HCT116 (cell line): ENCODE measurements around the gene CFAP57. TPM values are rescaled to one million over a fixed set of nuclear protein-coding genes. Genes with fewer than 3 reads are reported as not detected.
A peak's percentile ranks its signal among the peaks of the same experiment; 100 is the strongest.

ENCODE experiments used
- ATAC-seq: fragments of 200-7000 bp; cut with Tn5 transposase; 2 replicates; pipeline ENCODE4 v1.9.1; 2020; ENCODE audit warnings: mild to moderate bottlenecking, moderate library complexity
- BruUV-seq: library from RNA; stranded (reverse); fragments of 400-500 nt; replicated peaks from 2 replicates; lab custom pipeline; 2021; lab: Mats Ljungman, UMichigan
- CTCF ChIA-PET: fragments of 300-600 bp; sonication (Branson Sonifier 250); formaldehyde crosslinking; loops from one replicate; lab custom pipeline; 2021; ENCODE audit warnings: antibody characterized with exemption; lab: Charles Lee
- POLR2A ChIA-PET: fragments of 300-600, 350-600 bp; sonication (Branson Sonifier 250); formaldehyde crosslinking; loops from one replicate; lab custom pipeline; 2021; ENCODE audit warnings: antibody characterized with exemption; lab: Charles Lee
- RAD21 ChIA-PET, 2 experiments: fragments of 300-600 bp; sonication (Branson Sonifier 250); formaldehyde crosslinking; loops; one replicate each; lab custom pipeline; 2023; ENCODE audit warnings: low total read pairs in 2 of 2; ENCODE audit not compliant: uncharacterized antibody in 2 of 2, unreplicated experiment in 2 of 2, low non-redundant PET in 1 of 2; lab: Charles Lee
- DNase-seq: peaks from one replicate; pipeline ENCODE4 v3.0.0-alpha.2; 2010; ENCODE audit warnings: low read depth, low spot score
- H2AFZ ChIP-seq: fragments of 200-600 bp; shearing (Covaris generic), sonication (generic); 2 replicates; pipeline ENCODE4 v1.6.1; 2017; ENCODE audit warnings: low read depth, mixed run types, mixed read lengths, antibody characterized with exemption, low read length; ENCODE audit not compliant: poor library complexity, severe bottlenecking
- H3K27ac ChIP-seq: 2 replicates; pipeline ENCODE4 v1.5.1; 2012; ENCODE audit warnings: low read depth, low read length
- H3K27me3 ChIP-seq: fragments of 200-600 bp; sonication (generic); 2 replicates; pipeline ENCODE4 v1.6.1; 2016; ENCODE audit warnings: mixed run types, low read length, mixed read lengths; ENCODE audit not compliant: insufficient read depth
- H3K36me3 ChIP-seq, 2 experiments: fragments of 200-500 bp in 1 of 2; fragments of 200-600 bp in 1 of 2; sonication (Bioruptor generic) in 1 of 2; sonication (generic) in 1 of 2; 2 replicates each; pipeline versions ENCODE4 v1.5.1 to v1.6.1; 2014 to 2016; ENCODE audit warnings: low read length in 2 of 2, inconsistent platforms in 1 of 2, mixed read lengths in 1 of 2, mixed run types in 1 of 2; ENCODE audit not compliant: insufficient read depth in 2 of 2, control insufficient read depth in 1 of 2
- H3K4me1 ChIP-seq, 2 experiments: fragments of 200-600 bp in 1 of 2; sonication (generic) in 1 of 2; 2 replicates each; pipeline versions ENCODE4 v1.5.1 to v1.6.1; 2012 to 2017; ENCODE audit warnings: low read length in 2 of 2, inconsistent platforms in 1 of 2, mild to moderate bottlenecking in 1 of 2, mixed read lengths in 1 of 2, mixed run types in 1 of 2, moderate library complexity in 1 of 2; ENCODE audit not compliant: insufficient read depth in 2 of 2, control insufficient read depth in 1 of 2
- H3K4me2 ChIP-seq: fragments of 200-600 bp; sonication (generic); 2 replicates; pipeline ENCODE4 v1.6.1; 2017; ENCODE audit warnings: mixed run types, low read length, mixed read lengths
- H3K4me3 ChIP-seq, 2 experiments: fragments of 200-600 bp in 1 of 2; sonication (generic) in 1 of 2; replicated peaks in 1 of 2; 2 replicates each; pipeline ENCODE4 v1.5.1; 2011 to 2016; ENCODE audit warnings: low read length in 2 of 2, control low read depth in 1 of 2, low read depth in 1 of 2, mild to moderate bottlenecking in 1 of 2, mixed read lengths in 1 of 2, mixed run types in 1 of 2
- H3K79me2 ChIP-seq: fragments of 200-600 bp; sonication (generic); 2 replicates; pipeline ENCODE4 v1.6.1; 2017; ENCODE audit warnings: mild to moderate bottlenecking, mixed run types, low read length, moderate library complexity, mixed read lengths; ENCODE audit not compliant: insufficient read depth
- H3K9ac ChIP-seq: fragments of 200-600 bp; sonication (generic); 2 replicates; pipeline ENCODE4 v1.6.1; 2016; ENCODE audit warnings: low read length, mixed read lengths
- H3K9me2 ChIP-seq: fragments of 200-600 bp; sonication (generic), shearing (Covaris generic); 2 replicates; pipeline ENCODE4 v1.6.1; 2017; ENCODE audit warnings: mixed run types, mild to moderate bottlenecking, moderate library complexity; ENCODE audit not compliant: insufficient read depth
- H3K9me3 ChIP-seq, 2 experiments: fragments of 200-500 bp in 1 of 2; fragments of 200-600 bp in 1 of 2; sonication (Bioruptor generic) in 1 of 2; sonication (generic) in 1 of 2; 2 replicates each; pipeline ENCODE4 v1.6.1; 2014 to 2017; ENCODE audit warnings: low read length in 2 of 2, mixed read lengths in 2 of 2, inconsistent platforms in 1 of 2, low read depth in 1 of 2, mild to moderate bottlenecking in 1 of 2, mixed run types in 1 of 2, moderate library complexity in 1 of 2; ENCODE audit not compliant: control insufficient read depth in 1 of 2, insufficient read depth in 1 of 2
- H4K20me1 ChIP-seq: fragments of 200-600 bp; sonication (generic), shearing (Covaris generic); 2 replicates; pipeline ENCODE4 v1.6.1; 2017; ENCODE audit warnings: mixed run types, mild to moderate bottlenecking, moderate library complexity; ENCODE audit not compliant: insufficient read depth
- CBX3 ChIP-seq: IDR thresholded peaks from 2 replicates; pipeline ENCODE4 v1.6.1; 2012; ENCODE audit warnings: low read depth
- FOSL1 ChIP-seq: IDR thresholded peaks from 2 replicates; pipeline ENCODE4 v1.6.1; 2012; ENCODE audit warnings: low read depth
- JUND ChIP-seq: IDR thresholded peaks from 2 replicates; pipeline ENCODE4 v1.6.1; 2012
- SP1 ChIP-seq: IDR thresholded peaks from 2 replicates; pipeline ENCODE4 v1.6.1; 2012; ENCODE audit warnings: low read depth
- TCF7L2 ChIP-seq: IDR thresholded peaks from 2 replicates; pipeline ENCODE4 v1.7.0; 2011; ENCODE audit warnings: borderline replicate concordance, inconsistent platforms; ENCODE audit not compliant: insufficient read depth, insufficient read length; ENCODE audit errors: extremely low read depth
- ZBTB33 ChIP-seq: IDR thresholded peaks from 2 replicates; pipeline ENCODE4 v1.6.1; 2011; ENCODE audit warnings: mild to moderate bottlenecking, low read length, moderate library complexity; ENCODE audit not compliant: insufficient replicate concordance; ENCODE audit errors: extremely low read depth
- ZFX ChIP-seq: fragments of 450-650 bp; IDR thresholded peaks from 2 replicates; pipeline ENCODE4 v1.6.1; 2017
- intact Hi-C: fragments of 100-400 bp; cut with micrococcal nuclease; formaldehyde crosslinking; loops from 2 replicates; pipeline ENCODE4 v1.10.0; 2022
- total RNA-seq: library from RNA; stranded (reverse); gene quantifications from one replicate; pipeline ENCODE4 v1.2.1, GENCODE V29; 2021; ENCODE audit not compliant: unreplicated experiment
- TF ChIP-seq, protein P1 (sequence below): IDR thresholded peaks from 2 replicates; pipeline ENCODE4 v1.6.1; 2012
- TF ChIP-seq, protein P2 (sequence below), 3 experiments: fragments of 200-600 bp in 1 of 3; sonication (generic) in 1 of 3; IDR thresholded peaks in 2 of 3; conservative IDR thresholded peaks in 1 of 3; 2 replicates each; pipeline ENCODE4 v1.5.1; 2012 to 2017; ENCODE audit warnings: low read depth in 2 of 3, low read length in 2 of 3, antibody characterized with exemption in 1 of 3, borderline replicate concordance in 1 of 3, control low read depth in 1 of 3, mild to moderate bottlenecking in 1 of 3, mixed read lengths in 1 of 3, mixed run types in 1 of 3, moderate library complexity in 1 of 3; ENCODE audit not compliant: insufficient read depth in 1 of 3

Gene CFAP57
- total RNA-seq, 1 experiment from 2014 or later: 0.49 TPM

GRCh38 chr1:43284065-43284464, 111.9 kb downstream of the CFAP57 start:
- no peaks in the 10 kb centered on the region for H3K79me2 ChIP-seq
- ATAC-seq (no peak), DNase-seq (no peak)
- ChIA-PET POLR2A (interaction anchor here (1.1 kb wide), 1 partner anchor 74 kb away, joined by 5 read pairs; the partner anchor contains the start of gene CDC20), RAD21 (no interaction called here), CTCF (no interaction called here)
- H3K4me2 ChIP-seq: peak overlapping the region; percentile 4; the same call in 1 of the 2 replicates
- no peaks in the 10 kb centered on the region for H3K9me2 ChIP-seq
- H4K20me1 ChIP-seq: no peaks in the 10 kb centered on the region
- intact Hi-C loops: no loop called here
- no TSS peak for BruUV-seq
- H3K27me3 ChIP-seq: 0 out of 2 replicates have a peak, but pooled peaks cover 3% of the 10 kb centered on the region
- peaks cover 14 to 27% of the 10 kb centered on the region in 2 experiments; a peak in 3 of 4 replicates for H3K4me1 ChIP-seq
- H3K36me3 ChIP-seq: 0 out of 4 replicates have a peak, but pooled peaks cover 0 to 2% of the 10 kb centered on the region in 2 experiments
- H3K9ac ChIP-seq: no peak overlapping the region
- TF ChIP-seq, protein P1, sequence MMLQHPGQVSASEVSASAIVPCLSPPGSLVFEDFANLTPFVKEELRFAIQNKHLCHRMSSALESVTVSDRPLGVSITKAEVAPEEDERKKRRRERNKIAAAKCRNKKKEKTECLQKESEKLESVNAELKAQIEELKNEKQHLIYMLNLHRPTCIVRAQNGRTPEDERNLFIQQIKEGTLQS: no peak
- TF ChIP-seq TCF7L2 (no peak), ZBTB33 (no peak), SP1 (no peak), ZFX (no peak), JUND (no peak), FOSL1 (no peak), CBX3 (no peak)
- TF ChIP-seq, protein P2, sequence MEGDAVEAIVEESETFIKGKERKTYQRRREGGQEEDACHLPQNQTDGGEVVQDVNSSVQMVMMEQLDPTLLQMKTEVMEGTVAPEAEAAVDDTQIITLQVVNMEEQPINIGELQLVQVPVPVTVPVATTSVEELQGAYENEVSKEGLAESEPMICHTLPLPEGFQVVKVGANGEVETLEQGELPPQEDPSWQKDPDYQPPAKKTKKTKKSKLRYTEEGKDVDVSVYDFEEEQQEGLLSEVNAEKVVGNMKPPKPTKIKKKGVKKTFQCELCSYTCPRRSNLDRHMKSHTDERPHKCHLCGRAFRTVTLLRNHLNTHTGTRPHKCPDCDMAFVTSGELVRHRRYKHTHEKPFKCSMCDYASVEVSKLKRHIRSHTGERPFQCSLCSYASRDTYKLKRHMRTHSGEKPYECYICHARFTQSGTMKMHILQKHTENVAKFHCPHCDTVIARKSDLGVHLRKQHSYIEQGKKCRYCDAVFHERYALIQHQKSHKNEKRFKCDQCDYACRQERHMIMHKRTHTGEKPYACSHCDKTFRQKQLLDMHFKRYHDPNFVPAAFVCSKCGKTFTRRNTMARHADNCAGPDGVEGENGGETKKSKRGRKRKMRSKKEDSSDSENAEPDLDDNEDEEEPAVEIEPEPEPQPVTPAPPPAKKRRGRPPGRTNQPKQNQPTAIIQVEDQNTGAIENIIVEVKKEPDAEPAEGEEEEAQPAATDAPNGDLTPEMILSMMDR (IDR thresholded peaks at IDR 0.05 in 2 of 3, conservative IDR thresholded peaks at IDR 0.05 in 1 of 3; ENCODE audit: borderline replicate concordance in 1 of 3, insufficient read depth in 1 of 3, low read depth in 2 of 3, low read length in 2 of 3): peak in 1 of 3 experiments; percentile 27; a peak in 1 of 6 replicates
- H3K9me3 ChIP-seq: no peaks in the 10 kb centered on the region
- H3K4me3 ChIP-seq: no peak overlapping the region
- no peak overlapping the region for H2AFZ ChIP-seq
- no peak overlapping the region for H3K27ac ChIP-seq
